ENCODE results near the gene ITM2C. TPM values are rescaled to one million over a fixed set of nuclear protein-coding genes. Genes with fewer than 3 reads are reported as not detected.

Gene ITM2C
- total and polyA plus RNA-seq, 2 of the 13 experiments (the other 11 are each of a cell fraction or from before 2014, with no cell fraction given) = 70.5 to 270 TPM

- TF ChIP-seq EP300 (IDR thresholded peaks at IDR 0.05; ENCODE audit: low read depth in 2 of 2, low read length in 2 of 2) (no peak), EP300 (CRISPR knock-in tag; IDR thresholded peaks at IDR 0.05; ENCODE audit: borderline replicate concordance) (no peak), FOXO1 (CRISPR knock-in tag; IDR thresholded peaks at IDR 0.05) (0 out of 2 replicates have a peak, but pooled peaks have one; percentile 2), ZNF350 (CRISPR knock-in tag; IDR thresholded peaks at IDR 0.05; ENCODE audit: borderline replicate concordance, low read depth) (0 out of 2 replicates have a peak, but pooled peaks have one; percentile 20), ZNF136 (CRISPR knock-in tag; IDR thresholded peaks at IDR 0.05; ENCODE audit: low read depth) (0 out of 2 replicates have a peak, but pooled peaks have one; percentile 62), RAD21 (CRISPR knock-in tag; IDR thresholded peaks at IDR 0.05) (peak; percentile 76), CTCF (CRISPR knock-in tag; IDR thresholded peaks at IDR 0.05) (peak; percentile 92), ZNF274 (CRISPR knock-in tag; IDR thresholded peaks at IDR 0.05) (no peak)
These were observed 37.6 kb downstream of the ITM2C start (continued) for GRCh38 chr2:230902180-230902899.

- intact Hi-C loops (cut with micrococcal nuclease; ENCODE audit: unreplicated experiment) (loop anchor here (5.0 kb wide), 1 partner anchor 34 kb away; no protein-coding TSS in a partner anchor), in situ Hi-C loops (cut with HindIII; ENCODE audit: extremely low pct_ligation_motif_present, low pct_unique_long_range_greater_than_20kb) (loop anchor here (5.0 kb wide), 1 partner anchor 84 kb away; no protein-coding TSS in a partner anchor)
- Histone ChIP-seq H3K4me2 (ENCODE audit: low read depth, low read length) (no peak overlapping the region), H2AFZ (ENCODE audit: low read length) (no peak overlapping the region), H3K79me2 (ENCODE audit: insufficient read depth, low read length) (no peaks in the 10 kb centered on the region), H3K27ac (ENCODE audit: extremely low read length, insufficient read depth, low read length) (no peak overlapping the region), H3K4me3 (replicated peaks in 1 of 3; ENCODE audit: insufficient read depth in 1 of 3, low read depth in 2 of 3, low read length in 3 of 3) (no peak overlapping the region), H3K9me3 (ENCODE audit: low read length) (no peaks in the 10 kb centered on the region), H3K36me3 (replicated peaks in 1 of 2; ENCODE audit: control insufficient read depth in 1 of 2, insufficient read depth in 2 of 2, low read length in 2 of 2) (no peaks in the 10 kb centered on the region), H3K27me3 (ENCODE audit: control insufficient read depth in 1 of 2, insufficient read depth in 2 of 2, low read length in 2 of 2) (peaks cover 7 to 67% of the 10 kb centered on the region in 2 experiments), H3K4me1 (ENCODE audit: insufficient read depth, low read length) (peaks cover 22% of the 10 kb centered on the region), H3K9ac (ENCODE audit: insufficient read depth, low read depth, low read length) (no peak overlapping the region), H4K20me1 (ENCODE audit: insufficient read depth, low read length) (no peaks in the 10 kb centered on the region)
- DNase-seq (ENCODE audit: low spot score) = no peak
- ChIA-PET POLR2A (no interaction called here), CTCF (ENCODE audit: low intra/inter-chr PET ratio, low total read pairs) (interaction anchor here (2.2 kb wide), 1 partner anchor 84 kb away, joined by 40 read pairs; no protein-coding TSS in a partner anchor)
- ATAC-seq = no peak
- 51% methylated on average over 19 of the region's 19 CpGs for WGBS (ENCODE audit: low lambda C conversion rate)
- no TSS peak for BruUV-seq (replicated peaks)
- FAIRE-seq = no peak
- no peak for TF ChIP-seq THAP9 (CRISPR knock-in tag; IDR thresholded peaks at IDR 0.05; ENCODE audit: borderline replicate concordance)
- no peak for TF ChIP-seq RFX3 (CRISPR knock-in tag; IDR thresholded peaks at IDR 0.05)
- TF ChIP-seq JUN (CRISPR knock-in tag; IDR thresholded peaks at IDR 0.05) = no peak
- no peak for TF ChIP-seq SYNCRIP (IDR thresholded peaks at IDR 0.05; ENCODE audit: insufficient read depth, low read depth, low read length)
- TF ChIP-seq ZNF572 (CRISPR knock-in tag; IDR thresholded peaks at IDR 0.05) = no peak
- no peak for TF ChIP-seq DMAP1 (CRISPR knock-in tag; IDR thresholded peaks at IDR 0.05)
- no peak for TF ChIP-seq ZNF17 (CRISPR knock-in tag; IDR thresholded peaks at IDR 0.05)
- no peak for TF ChIP-seq PPARG (CRISPR knock-in tag; conservative IDR thresholded peaks at IDR 0.05)
- TF ChIP-seq ASH2L (IDR thresholded peaks at IDR 0.05; ENCODE audit: insufficient read length, low read depth, low read length) = no peak
These were observed 38.7 kb downstream of the ITM2C start for GRCh38 chr2:230903231-230904150.
